Epithelial cell of esophagus (primary cell): ENCODE measurements around the gene LTBP1.

Experiments
- DNase-seq: peaks from one replicate; pipeline ENCODE4 v3.0.0; 2010; ENCODE audit warnings: low read depth
- H3K4me3 ChIP-seq: 2 replicates; pipeline ENCODE4 v1.5.1; 2011; ENCODE audit warnings: mild to moderate bottlenecking, low read length, control low read depth
- CTCF ChIP-seq: IDR thresholded peaks from 2 replicates; pipeline ENCODE4 v1.5.1; 2011; ENCODE audit warnings: low read depth, mild to moderate bottlenecking, low read length, control low read depth, inconsistent platforms; ENCODE audit not compliant: insufficient read depth; ENCODE audit errors: missing control alignments

The LTBP1 gene

DNA sequence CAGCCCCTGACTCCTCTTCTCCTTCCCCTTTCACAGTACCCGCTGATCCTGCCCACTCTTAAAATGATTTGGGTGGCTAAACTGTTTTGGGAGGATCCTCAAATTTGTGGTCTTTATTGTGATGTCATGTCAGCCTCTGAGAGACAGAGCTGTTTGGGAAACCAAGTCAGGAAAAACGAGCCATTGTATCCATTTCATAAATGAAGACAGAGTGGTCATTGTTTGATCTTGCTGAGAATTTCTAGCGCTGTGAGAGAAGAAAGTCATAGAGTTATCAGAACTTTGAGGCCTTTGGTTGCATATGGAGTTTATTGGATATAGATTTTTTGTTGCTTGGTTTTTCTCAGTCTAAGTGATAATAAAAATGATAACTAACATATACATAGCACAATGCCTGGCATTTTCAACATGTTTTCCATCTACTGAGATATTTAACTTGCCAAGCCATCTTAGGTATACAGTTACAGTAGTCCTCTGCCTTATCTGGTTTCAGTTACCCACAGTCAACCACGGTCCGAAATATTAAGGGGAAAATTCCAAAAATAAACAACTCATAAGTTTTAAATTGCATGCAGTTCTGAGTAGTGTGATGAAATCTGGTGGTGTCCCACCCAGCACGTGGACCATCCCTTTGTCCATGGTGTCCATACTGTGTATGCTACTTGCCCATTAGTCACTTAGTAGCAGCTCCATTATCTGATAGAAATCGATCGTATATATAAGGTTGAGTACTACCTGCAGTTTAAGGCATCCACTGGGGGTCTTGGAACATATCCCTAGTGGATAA, 424.7 kb downstream of the LTBP1 start:
- no peak overlapping the region for H3K4me3 ChIP-seq
- no peak for TF ChIP-seq CTCF
- no peak for DNase-seq

GRCh38 chr2:33372940-33373553, 426.3 kb downstream of the LTBP1 start:
- no peak overlapping the region for H3K4me3 ChIP-seq
- peak; percentile 82 for TF ChIP-seq CTCF
- peak; percentile 78 for DNase-seq

DNA sequence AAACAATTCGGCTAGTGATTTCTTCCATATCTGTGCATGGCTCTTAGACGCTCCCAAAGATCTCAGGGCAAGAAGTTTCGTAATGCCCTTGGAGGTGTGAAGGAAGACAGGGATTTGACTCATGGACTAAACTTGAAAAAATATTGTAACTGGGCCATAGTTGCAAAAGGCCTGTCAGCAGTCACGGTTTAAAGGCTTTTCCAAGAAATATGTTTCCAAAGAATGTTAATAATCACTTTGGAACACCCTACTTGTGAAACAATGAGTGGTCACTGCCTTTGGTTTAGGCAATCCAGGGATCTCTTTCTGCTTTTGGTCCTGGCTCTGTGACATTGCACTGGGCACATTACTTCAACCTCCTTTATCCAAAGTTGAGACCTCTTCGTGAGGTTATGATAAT, 427.2 kb downstream of the LTBP1 start:
- peak; percentile 77 for DNase-seq
- no peak overlapping the region for H3K4me3 ChIP-seq
- no peak for TF ChIP-seq CTCF

DNA sequence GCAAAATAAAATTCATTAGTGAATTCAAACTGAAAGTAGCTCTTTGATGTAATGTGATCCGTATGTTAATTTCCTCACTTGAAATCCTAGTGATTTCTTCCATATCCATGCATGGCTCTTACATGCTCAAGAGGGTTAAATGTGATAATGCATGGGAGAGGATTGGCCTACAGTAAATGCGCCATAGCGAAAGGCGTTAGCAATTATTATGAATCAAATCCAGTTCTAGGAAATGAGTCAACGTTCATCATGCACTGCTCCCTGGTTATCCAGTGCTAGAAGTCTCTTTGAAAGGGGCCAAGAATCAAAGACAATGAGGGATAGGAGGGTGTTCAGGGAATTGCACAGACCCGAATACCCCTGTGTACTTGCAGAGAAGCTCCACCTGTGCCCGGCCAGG, 428.3 kb downstream of the LTBP1 start:
- TF ChIP-seq CTCF, result no peak
- no peak overlapping the region for H3K4me3 ChIP-seq
- DNase-seq, result peak; percentile 85

- no peak for DNase-seq
- no peak overlapping the region for H3K4me3 ChIP-seq
- no peak for TF ChIP-seq CTCF
These were observed 430.3 kb downstream of the LTBP1 start for GRCh38 chr2:33377048-33377447.

DNA sequence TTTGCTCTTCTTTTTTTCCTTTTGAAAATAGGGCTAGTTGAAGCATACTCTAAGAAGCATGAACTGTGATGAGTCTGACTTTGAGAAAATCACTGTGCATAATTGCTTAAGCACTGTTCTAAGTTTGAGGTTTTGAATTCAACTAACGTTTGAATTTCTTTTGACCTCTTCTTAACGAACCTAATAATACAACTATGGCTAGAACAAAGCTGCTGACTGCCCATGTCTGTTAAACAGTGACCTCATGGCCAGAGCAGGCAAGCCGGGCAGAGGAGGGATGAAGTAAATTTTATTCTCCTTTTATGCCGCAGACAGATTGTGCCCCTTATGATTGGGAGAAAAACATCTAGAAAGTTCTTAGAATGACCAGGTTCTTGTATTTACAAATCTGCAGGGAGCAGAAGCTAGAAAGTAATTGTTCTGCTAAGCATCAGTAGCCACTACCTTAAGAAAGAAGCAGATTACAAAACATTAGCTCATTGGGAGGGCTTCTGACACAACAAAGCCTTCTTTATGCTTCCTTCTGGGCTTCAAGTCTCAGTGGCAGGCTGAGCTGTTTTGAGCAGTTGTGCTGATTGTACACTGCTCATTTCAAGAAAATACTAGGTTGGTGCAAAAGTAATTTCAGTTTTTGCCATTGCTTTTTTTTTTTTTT, 431.9 kb downstream of the LTBP1 start:
- H3K4me3 ChIP-seq, result no peak overlapping the region
- no peak for TF ChIP-seq CTCF
- DNase-seq, result peak; percentile 4
